HG03354 (cell line): ENCODE data around the gene CCDC88C.

Experiments
- ATAC-seq: cut with Tn5 transposase; IDR thresholded peaks from one replicate; pipeline ENCODE4 v1.9.1; 2021; ENCODE audit warnings: mild to moderate bottlenecking; ENCODE audit not compliant: unreplicated experiment, poor library complexity, severe bottlenecking

CCDC88C gene

DNA sequence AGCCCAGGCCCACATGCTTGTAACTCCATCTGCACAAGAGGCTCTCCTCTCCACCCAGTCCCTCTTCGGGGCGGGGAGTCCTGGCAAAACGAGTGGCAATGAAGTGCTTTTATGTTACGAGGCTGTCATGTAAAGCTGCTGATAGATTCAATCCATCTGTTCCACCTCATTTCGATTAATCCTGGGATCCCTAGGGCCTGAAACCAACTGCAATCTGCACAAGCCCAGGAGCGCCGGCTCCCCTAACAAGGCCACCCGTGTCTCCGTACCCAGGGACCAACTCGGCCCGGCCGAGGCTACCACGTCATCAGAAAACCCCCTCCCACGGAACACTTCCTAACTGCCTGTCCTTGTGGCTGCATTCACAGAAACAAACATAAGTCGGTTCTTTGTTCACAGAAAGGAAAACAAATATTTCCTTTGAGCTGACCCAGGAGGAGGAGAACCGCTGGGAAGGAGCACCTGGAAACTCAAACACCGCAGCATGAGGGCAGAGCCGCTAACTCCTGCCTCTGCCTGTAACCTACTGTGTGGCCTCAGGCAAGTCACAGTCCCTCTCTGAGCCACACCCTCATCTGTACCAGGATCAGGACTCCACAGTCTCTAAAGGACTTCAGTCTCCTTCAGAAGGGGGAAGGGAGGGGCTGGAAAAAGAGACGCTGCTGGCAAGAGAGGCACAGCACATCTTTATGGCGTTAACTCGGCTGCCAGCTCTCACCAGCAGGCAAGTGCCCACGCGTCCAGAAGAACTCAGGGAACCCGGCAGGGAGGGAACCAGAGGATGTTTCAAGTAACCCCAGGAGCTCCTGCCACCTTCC, 47.8 kb downstream of the CCDC88C start:
- ATAC-seq: no peak

- ATAC-seq: no peak
Measured at GRCh38 chr14:91368776-91369416, 48.7 kb downstream of the CCDC88C start.

- peak; percentile 81 for ATAC-seq
Measured at GRCh38 chr14:91367173-91368171, 50.1 kb downstream of the CCDC88C start.

GRCh38 chr14:91366749-91367148, 50.9 kb downstream of the CCDC88C start:
- no peak for ATAC-seq

- no peak for ATAC-seq
Measured at GRCh38 chr14:91365552-91365951, 52.1 kb downstream of the CCDC88C start.

- no peak for ATAC-seq
Measured at GRCh38 chr14:91364524-91365270, 52.9 kb downstream of the CCDC88C start.

DNA sequence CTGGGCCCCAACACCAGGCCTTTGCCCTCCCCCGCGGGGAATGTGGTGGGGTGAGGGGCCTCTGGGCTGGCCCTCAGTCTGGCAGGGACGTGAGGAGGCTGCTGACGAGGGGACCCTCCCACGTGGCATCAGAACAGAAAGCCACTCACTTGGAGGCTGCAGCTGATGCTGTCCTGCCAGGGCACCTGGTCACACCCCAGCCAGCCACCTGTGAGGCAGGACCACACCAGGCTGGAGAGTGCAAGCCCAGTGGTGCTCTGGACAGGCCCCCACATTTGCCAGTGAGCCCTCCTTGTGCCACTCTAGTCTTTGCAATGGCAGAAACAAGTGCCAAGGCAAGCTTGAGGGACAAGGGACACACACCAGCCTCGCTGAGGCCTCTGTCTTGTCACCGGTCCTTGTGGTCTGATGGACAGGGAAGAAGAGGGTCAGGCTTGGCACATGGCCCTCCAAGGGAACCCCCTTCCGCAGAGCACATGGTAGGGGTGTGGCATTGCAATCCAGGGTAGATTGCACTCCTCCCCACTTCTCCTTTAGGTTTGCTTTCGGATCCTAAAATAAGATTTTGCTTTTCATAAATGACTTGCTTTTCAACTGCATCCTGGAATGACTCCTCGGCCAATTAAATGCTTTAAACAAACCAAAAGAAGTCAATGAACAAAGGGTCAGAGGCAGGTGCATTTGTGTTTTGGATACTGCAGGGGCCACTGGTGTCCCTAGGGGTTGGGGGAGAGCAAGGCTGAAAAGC, 53.7 kb downstream of the CCDC88C start:
- peak; percentile 60 for ATAC-seq

DNA sequence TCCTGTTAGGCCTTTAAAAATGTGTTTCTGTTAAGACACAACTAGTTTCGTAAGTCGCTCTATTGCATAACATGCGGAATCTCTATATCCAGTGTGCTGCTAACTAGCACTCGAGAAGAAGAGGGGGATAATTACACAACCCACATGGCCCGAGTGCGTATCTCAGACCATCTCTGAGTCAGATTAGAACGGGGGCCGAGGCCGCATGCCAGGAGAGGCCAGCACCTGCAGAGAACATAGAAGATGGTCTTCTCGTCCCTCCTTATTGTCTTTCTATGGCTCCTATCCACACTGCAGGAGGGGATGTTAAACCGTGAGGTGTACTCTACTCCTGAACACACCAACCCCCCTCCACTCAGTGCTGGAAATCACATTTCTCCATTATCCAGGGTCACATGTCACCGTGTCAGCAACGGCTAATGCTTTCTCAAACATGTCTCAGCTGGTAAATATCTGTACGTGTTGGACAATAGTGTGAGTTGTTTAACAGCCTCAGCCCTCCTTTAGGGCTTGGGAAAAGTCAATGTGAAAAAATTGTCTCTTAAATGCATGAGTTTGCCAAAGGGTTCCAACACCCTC, 56.3 kb downstream of the CCDC88C start:
- ATAC-seq: no peak

DNA sequence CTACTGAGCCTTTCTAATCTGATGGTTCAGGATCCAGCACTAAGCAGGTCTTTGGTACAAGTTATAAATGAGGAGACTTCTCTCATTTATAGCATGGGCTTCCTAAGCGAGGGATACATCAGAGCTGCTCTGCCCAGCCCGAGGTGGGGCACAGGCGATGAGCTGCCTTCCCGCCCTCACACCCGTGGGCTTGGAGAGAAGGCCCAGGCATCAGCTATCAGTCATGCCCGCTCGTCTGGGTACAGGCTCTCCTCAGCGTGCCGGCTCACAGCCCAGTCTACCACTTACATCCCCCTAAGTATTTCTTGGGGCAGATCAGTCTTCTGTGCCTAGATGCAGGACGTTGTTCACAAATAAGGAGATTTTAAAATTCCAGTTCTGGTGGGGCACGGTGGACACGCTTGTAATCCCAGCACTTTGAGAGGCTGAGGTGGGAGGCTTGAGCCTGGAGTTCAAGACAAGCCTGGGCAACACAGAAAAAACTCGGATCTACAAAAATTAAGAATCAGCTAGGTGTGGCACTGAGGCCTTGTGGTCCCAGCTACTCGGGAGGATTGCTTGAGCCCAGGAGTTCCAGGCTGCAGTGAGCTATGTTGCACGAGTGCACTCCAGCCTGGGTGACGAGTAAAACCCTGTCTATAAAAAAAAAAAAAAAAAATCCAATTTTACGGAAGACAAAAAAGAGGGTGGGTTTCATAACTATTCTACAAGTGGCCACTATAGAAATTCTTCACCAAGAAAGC, 57.0 kb downstream of the CCDC88C start:
- ATAC-seq: no peak

DNA sequence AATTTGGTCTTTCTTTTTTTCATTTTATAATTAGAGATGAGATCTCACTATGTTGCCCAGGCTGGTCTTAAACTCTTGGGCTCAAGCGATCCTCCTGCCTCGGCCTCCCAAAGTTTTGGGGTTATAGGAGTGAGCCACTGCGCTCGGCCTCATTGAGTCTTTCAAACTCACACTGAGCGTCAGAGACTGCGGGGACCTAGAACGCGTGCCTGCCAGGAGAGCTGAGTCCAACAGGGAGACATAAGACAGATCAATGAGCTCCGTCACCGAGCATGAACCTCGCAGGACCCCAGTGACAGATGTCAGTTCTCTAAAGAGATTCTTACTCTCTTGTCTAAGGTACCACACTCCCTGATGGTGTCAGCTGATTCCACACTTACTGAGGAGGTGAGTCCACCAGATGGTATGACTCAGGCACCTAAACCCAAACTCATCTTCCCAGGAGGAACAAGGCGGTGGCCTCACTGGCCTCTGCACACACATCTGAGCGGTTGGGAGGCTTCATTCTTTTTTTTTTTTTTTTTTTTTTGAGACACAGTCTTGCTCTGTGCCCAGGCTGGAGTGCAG, 58.9 kb downstream of the CCDC88C start:
- ATAC-seq: no peak

GRCh38 chr14:91358025-91358319, 59.6 kb downstream of the CCDC88C start:
- ATAC-seq: no peak

GRCh38 chr14:91357272-91358024, 60.2 kb downstream of the CCDC88C start:
- no peak for ATAC-seq

DNA sequence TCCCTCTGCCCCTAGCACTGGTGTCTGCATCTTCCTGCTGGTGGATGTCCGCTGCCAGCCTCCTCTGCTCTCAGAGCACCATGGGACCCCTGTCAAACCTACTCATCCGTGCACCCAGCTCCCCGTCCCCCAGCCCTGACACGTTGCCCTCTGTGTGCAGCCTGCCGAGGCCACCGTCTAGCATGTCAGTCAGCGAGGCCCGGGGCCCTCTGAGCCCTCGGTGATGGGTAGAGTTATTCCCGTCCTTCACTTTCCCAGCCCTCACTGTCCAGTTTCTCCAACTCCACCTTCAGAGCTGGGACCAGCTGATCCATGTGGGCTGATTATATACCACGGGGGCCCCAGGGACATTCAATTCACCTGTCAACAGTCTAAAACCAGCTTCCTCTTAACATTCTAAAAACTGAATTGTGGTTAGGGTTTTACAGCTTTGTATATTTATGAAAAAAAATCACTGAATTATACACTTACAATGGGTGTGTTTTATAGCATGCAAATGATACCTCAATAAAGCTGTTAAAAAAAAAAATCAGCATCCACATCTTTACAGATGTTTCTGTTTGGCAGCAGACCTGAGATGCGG, 61.3 kb downstream of the CCDC88C start:
- peak; percentile 43 for ATAC-seq

DNA sequence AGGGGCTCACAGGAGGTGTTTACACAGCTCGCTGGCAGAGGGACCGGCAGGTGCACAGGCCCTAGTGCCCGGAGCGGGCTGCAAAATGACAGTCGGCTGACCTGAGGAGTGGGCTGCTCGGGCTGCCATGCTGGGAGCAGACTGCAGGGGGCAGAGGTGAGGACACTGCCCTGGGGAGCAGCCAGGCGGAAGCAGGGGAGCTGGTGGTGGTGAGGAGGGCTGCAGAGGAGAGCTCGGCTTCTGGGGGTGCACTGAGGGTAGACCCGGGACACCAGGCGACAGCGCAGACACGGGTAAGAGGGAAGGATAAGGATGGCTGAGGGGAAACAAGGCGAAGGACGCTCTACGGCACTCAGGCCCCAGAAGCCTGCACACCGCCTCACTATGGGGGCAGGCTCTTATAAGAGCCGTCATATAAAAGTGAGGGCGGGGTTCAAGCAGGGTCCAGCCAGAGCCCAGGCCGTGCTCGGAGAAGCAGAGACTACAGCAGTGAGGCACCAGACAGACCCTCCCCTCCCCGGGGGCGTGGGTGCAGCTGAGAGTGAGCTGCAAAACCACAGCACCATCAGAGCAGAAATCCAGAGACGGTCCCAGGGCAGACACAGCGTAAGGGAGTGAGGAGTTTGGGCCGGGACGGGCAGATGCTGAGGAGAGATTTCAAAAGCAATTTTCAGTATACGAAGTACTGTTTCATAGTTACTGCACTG, 62.5 kb downstream of the CCDC88C start:
- peak; percentile 29 for ATAC-seq

GRCh38 chr14:91354221-91354916, 63.3 kb downstream of the CCDC88C start:
- no peak for ATAC-seq
